GM19397 (cell line): ENCODE measurements around the gene GMPR.

ENCODE experiments used
- ATAC-seq: cut with Tn5 transposase; IDR thresholded peaks from one replicate; pipeline ENCODE4 v1.9.1; 2021; ENCODE audit warnings: mild to moderate bottlenecking, moderate library complexity; ENCODE audit not compliant: unreplicated experiment

GMPR gene

DNA sequence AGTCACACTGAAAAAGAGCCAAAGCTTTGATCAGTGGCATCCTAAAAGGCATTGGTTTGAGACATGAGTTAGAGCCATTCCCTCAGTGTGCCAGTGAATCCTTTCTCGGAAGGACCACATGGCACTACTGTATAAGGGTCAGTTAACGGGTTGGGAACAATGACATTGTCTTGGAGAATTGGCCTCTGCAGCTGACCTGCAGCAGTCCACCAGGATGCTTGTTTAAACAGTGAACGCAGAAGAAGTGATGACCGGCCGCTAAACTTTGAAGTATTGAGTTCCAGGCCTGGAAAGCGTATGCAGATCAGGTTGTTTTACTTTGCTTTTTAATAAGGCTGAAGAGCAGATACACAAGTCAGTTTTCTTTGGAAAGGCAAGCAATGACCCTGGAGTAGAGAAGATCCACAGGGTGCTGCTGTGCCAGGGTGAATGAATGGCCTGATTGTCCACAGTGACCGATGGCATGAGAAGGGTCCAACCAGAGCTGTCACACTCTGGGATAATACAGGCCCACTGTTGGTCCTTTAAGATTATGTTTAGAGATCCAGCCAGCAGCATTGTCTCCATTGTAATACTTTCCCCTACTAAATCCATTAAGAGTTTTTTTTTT, 57.8 kb downstream of the GMPR start:
- no peak for ATAC-seq

DNA sequence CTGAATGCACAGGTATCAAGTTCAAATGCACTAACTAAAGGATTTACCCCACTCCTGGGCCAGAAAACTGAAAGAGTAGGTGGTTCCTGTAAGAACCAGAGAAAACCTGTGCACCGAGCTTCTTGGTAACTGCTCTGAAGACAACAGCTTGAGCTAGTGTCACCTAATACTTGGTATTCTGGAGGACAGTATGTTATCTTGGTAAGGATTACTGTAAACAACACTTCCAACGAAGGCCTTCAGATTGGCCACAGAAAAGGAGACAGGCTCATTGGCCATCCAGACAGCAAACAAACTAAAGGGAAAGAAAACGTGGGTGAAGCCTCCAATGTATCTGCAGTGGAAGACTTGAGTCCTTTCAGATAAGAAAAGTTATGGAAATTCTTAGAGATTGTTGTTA, 61.5 kb downstream of the GMPR start:
- no peak for ATAC-seq

DNA sequence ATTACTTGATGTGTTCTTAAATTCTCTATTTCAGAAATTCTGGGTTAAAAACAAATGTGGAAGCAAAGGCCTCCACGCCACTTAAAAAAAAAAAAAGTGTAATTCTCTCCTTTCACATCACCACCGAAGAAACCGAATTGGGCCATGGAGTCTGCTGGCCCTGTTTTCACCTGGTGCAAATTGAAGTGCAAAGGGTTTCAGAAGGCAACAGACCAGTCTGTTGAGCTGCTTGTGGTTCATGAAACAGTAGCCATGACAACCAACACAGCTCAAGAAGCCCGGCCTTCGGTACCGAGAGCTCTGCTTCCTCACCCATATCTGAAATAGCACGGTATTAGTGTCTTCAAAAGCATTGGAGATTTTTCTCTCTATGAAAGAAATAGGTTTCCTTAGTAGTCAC, 63.1 kb downstream of the GMPR start:
- ATAC-seq = no peak

DNA sequence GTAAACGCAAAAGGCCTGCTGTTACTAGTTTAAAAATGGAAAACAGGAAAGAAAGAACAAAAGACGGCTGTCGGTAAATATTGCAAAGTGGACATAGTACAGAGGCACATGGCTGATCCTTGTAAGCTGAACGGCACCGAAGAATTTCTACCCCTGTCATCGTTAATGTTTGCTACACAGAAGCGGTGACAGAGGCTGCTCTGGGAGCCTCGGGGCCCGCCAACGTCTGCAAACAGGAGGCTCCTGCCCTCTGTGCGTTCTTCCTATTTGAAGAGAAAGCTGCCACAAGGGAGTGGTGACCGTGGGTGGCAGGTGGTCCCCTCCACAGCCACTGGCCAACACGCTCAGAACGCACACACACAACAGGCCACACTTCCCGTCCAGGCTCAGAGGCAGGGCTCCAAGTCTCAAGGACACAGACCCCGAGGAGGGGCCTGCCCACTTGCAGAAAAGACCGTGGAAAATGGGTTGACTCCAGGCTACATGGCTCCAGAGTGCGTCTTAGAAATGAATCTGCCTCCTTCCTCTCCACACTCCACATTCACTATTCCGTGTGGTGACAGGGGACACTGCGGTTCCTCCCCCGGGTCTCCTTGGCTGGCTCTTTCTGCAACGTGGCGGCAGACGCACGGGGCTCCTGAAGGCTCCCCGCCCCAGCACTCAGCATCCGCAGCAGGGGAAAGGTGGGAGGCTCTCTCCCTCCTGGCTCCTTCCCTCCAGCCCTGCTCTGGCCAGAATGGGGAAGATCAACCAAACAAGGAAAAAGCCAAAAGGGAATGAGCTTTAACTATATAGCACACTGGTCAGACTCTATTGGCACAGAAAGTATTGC, 64.5 kb downstream of the GMPR start:
- ATAC-seq = no peak

DNA sequence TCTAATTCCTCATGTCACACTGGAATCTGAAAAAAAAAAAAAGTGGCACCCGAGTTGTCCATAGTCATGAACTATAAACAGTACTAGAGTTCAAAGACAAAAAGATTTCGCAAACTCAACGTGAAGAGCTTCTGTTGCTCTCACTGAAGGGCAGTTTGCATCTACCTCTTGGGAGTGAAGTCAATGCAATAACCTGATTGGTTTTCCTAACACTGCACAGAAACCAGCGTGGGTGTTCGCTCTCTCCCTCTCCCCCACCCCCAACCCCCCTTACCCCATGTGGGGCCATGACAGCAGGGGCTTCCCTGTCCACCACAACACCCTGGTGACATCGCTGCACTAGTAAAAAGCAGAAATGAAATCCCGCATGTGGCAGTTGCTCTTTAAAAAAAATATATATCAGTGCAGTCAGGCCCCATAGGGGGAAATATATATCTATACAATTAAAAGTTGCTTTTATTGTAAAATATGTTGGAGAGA, 66.9 kb downstream of the GMPR start:
- peak; percentile 83 for ATAC-seq

DNA sequence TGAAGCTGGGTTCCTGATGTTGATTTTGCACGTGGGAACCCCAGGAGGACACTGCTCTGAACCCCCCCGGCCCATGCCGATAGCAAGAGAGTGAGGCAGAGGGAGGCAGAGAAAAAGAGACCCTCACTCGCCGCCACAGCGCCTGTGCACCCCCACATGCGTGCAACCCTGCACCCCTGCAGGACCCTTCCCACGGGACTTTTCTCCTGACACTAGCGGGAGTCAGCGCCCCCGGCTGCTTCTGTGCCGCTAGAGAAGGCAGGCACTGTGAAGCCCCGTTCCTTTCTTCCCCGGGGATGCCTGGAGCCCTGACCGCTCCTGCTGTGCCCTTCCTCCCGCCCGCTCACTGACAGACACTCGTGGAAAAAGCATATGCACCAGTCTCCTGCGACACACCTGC, 67.4 kb downstream of the GMPR start:
- peak; percentile 31 for ATAC-seq

DNA sequence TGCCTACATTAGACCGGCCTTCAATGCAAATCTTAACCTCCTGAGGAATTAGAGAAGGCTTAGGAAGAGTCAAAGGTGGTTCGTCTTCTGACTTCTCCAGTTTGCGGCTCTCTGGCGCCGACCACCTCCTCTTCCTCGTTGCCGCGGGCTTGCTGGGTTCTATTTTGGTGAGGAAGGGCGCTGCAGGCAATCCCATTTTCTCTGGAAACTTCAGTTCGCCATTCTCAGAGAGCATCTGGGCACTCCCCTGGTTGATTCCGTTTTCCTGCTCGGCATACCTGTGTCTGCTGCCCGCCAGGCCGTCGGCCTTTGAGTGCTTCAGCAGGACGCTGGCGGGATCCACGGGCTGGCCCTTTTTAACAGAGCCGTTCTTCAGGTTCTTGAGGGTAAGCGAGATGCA, 67.9 kb downstream of the GMPR start:
- no peak for ATAC-seq

DNA sequence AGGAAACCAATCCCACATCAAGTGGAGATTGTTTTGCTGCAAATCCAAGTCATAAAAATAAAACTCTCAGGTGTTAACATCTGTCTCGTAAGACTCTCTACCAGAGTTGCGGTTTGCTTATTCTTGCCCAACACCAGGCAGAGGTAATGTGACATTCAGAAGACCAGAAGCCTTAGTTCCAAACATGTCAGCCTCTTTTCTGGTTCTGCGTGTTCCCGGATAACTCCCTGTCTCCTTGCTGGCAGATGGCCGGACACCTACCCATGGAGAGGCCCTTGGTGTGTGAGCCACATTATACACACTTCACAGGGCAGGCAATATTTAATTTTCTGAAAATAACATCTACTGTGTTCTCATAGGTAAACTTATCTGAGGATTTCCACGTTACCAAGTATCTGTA, 73.4 kb downstream of the GMPR start:
- no peak for ATAC-seq

DNA sequence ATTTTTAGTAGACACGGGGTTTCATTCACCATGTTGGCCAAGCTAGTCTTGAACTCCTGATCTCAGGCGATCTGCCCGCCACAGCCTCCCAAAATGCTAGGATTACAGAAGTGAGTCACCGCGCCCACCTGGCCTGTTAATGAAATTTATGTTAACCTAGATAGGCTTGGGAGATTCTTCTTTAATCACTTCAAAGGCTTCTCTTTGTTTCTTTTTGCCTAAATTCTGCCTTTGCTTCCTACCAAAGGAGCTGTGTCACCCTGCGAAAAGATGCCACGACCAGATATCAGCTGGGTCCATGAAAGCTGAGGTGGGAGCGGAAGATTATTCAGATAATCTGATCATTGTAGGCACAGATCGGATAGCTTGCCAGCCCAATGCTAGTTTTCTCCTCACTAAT, 75.3 kb downstream of the GMPR start:
- no peak for ATAC-seq

DNA sequence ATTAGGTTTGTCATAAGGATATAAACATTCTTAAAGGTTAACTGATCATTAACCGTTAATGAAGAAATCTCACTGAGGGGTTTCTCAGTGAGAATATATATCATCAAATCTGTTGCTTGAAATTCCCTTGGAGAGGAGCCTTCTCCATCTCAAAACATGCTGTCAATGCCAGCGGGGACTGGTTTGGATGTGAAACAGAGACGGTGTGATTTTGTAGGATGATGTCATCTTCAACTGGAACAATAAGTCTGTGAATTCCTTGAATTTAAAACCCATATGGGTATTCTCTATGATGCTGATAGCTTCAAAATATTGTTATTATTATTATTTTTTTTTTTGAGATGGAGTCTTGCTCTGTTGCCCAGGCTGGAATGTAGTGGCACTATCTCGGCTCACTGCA, 75.9 kb downstream of the GMPR start:
- no peak for ATAC-seq

DNA sequence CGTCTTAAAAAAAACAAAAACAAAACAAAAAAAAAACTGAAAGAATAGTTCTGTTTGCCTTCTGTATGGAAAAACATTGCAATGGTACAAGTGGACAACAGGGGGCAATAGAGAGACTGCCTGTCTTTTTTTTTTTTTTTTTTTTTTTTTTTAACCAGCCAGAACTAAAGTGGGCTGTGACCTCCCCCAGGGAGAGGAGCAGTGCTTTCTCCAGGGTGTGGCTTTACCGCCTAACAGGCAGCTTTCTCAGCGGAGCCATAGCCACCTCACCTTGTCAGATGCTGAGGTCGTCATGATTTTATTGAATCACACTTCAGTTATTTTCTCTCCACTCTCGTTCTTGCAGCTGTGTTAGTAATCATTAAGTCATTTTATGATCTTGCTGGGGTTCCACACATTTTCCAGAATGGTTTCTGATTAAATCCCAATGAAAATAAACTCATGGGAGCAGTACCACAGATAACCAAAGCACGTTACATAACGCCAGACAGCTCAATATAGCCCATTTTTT, 78.4 kb downstream of the GMPR start:
- no peak for ATAC-seq

DNA sequence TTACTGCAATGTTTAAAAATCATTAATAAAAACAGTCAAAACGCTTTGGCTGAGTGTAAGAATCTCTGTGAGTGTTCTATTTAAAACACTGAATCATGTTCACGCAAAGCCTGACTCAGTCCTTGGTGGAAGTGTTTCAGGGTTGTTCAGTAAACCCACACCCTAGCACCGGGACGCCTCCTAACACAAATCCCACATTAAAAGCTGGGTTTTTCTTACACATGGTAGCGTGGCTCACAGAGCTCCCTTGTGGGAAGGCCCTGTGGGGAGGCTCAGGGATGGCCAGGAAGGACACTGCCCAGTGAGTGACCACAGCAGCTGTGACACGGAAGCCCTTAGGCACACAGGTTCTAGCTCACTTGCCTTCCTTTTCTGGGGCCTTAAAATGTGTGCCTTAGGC, 80.2 kb downstream of the GMPR start:
- no peak for ATAC-seq

DNA sequence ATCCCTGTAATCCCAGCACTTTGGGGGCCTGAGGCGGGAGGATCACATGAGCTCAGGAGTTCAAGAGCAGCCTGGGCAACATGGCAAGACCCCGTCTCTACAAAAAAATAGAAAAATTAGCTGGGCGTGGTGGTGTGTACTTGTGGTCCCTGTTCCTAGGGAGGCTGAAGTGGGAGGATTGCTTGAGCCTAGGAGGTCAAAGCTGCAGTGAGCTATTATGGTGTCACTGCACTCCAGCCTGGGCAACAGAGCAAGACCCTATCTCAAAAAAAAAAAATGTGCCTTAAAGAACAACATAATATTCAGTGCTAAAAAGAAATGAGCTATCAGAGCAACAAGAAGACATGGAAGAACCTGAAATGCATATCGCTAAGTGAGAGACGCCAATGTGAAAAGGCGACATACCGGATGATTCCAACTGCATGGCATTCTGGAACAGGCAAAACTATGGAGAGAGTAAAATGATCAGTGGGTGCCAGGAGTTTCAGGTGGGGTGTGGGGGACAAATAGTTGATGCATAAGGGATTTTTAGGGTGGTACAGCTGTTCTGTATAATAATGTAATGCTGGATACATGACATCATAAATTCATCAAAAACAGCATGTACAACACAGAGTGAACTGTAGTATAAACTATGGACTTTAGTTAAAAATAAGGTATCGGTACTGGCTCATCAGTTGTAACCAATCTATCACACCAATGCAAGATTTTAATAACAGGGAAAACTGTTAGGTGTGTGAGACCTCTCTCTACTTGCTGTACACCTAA, 80.8 kb downstream of the GMPR start:
- no peak for ATAC-seq

DNA sequence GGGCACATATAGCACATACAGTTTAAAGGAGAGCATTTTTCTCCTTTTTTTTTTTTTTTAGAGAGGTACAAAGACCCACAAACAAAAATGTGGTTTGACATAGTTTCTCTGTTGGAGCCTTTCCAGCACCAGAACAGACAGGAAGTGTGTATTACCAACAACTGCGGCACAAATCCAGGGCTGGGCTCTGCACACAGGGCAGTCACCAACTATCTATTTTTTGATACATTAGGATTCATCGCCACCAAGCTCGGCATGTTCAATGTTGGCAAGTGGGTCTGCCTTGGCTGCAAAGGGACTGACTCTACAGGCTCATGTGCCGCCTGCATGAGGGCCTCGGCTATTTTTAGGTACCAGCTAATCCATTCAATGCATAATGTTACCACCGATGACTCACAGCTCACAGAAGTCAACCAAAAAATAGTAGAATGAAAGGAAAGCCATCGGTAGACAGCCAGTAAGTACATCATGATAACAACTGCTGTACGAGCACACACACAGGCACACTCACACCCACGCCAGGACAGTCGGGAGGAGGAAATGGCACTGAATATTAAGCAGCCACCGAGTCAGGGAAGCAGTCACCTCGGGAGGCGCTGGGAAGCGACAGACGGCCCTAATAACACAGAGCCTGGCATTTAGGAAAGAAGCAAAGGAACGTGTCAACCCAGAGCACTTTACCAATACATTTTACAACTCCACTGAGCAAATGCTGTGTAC, 81.6 kb downstream of the GMPR start:
- peak; percentile 46 for ATAC-seq

DNA sequence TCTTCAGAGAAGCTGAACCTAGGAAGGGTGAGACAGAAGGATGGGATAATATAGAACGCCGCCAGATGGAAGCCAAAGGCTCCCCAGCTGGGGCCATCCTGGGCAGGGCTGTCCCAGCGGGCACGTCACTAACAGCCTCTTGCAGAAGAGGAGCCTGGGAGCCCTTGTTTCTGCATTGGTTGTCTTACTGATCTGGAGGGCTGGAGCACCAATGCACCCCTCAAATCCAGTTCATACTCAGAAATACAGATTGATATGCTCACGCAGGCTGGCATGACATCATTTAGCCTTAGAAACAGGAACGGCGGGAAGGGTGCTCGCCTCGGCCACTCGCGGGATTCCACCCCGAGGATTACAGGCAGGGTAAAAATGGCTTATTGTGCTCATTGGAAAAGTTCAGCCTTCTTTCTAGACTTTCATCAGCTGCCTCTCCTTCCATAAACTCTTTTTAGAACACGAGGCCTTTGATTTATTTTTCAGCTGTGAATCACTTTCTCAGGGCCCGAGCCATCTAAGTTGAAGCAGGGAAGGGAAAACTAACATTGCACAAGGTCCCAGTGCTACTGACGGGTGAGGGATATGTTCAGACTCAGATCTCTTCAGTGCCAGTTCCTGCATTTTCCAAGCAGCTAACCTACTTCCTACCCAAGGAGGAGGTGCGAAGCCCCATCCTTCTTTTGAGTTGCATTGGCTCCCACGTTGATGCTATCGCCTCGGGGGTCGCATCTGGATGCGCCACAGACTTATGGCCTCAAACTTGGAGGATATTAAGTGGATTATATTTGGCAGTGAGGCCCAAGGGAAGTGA, 82.3 kb downstream of the GMPR start:
- ATAC-seq = no peak

DNA sequence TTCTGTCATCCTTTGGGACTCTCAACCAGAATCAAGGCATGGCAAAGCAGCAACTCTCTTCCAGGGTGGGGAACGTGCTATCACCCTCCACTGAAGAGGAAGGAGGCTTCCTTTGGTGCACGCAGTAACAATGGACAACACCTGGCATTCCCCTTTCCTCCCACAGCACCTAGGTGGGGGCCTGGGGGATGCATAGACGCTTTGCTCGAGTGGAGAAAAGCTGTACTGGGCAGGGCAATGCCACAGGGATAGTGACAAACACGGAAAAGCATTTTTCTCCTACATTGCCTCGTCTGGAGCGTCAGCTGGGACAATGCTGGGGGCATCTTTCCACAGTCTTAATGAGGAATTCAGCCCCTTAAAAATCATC, 82.9 kb downstream of the GMPR start:
- no peak for ATAC-seq

DNA sequence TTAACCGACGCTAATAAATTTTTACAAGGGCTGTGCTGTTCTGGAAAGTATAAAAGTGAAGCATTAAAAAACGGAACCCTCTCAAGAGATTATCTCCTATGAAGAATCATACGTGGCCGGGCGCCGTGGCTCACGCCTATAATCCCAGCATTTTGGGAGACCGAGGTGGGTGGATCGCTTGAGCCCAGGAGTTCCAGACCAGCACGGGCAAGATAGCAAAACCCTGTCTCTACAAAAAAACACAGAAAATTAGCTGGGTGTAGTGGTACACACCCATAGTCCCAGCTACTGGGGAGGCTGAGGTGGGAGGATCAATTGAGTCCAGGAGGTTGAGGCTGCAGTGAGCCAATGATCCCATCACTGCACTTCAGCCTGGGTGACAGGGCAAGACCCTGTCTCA, 83.4 kb downstream of the GMPR start:
- ATAC-seq = no peak

DNA sequence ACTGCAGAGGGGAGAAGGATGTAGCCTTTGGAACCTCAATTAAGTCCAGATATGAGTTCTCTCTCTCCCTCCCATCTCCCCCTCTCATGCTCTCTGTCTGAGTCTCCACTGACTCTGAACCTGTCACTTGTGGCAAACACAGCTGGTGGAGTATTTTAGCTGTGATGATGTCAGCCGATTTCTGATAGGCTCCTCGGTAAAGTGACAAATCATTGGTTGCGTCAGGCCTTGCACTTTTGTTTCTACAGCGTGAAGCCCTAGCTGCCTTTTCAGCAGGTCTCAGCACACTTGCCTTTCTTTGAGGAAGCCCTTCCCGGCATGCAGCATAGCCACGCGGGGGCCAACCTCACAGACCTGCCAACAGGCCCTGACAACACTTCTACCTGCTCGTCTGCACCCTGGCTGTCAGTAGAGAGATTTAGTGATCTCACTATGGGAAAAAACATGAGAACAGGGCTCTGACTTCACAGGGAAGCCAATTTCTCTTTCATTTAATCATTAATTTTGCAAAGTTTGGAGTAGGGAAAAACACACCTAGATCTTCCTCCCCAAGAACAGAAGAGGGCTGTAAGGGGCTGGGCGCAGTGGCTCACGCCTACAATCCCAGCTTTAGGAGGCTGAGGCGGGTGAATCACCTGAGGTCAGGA, 84.4 kb downstream of the GMPR start:
- peak; percentile 85 for ATAC-seq

DNA sequence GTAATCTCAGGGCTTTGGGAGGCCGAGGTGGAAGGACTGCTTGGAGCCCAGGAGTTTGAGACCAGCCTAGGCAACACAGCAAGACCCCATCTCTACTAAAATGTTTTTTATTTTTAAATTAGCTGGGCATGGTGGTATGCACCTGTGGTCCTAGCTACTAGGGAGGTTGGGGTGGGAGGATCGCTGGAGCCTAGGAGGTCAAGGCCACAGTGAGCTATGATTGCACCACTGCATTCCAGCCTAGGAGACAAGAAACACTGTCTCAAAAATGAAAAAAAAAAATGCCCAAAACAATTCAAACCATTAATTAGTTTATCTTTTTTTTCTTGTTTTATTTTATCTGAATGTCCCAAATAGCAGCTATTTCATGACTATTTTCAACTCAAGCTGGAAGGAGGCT, 85.8 kb downstream of the GMPR start:
- ATAC-seq = no peak
